ENCODE data around the gene SPIRE1.

GRCh38 chr18:12652861-12653401 is 5.0 kb downstream of the SPIRE1 start:
- no peak for TF ChIP-seq CTCF (conservative IDR thresholded peaks at IDR 0.05)
- no peak for TF ChIP-seq EZH2 (IDR thresholded peaks at IDR 0.05; ENCODE audit: low read depth)

All from PC-9 (cell line).